Posterior vena cava (tissue), 2 donors: ENCODE results near the gene MYRIP. TPM values are rescaled to one million over a fixed set of nuclear protein-coding genes. Genes with fewer than 3 reads are reported as not detected.
"Not testable (repeated sequence)": the region's sequence is repeated elsewhere in the genome, so short reads cannot be mapped to it uniquely, and the experiment has no call there.

ENCODE experiments used
- DNase-seq: peaks from one replicate; pipeline ENCODE4 v3.0.0-alpha.2; 2020; ENCODE audit warnings: low spot score
- intact Hi-C, 2 donors: fragments of 100-400 bp; cut with DNase I; formaldehyde crosslinking; loops; one replicate each; pipeline versions ENCODE4 v1.14.1 to v1.14.2; 2022 to 2023
- long read RNA-seq, 2 donors: library from polyadenylated mRNA; unstranded; transcript quantifications; one replicate each; pipeline ENCODE4 v2.0.0, GENCODE V29; 2020 to 2021
- total RNA-seq, 2 donors: library from RNA; stranded (reverse); fragmentation: NEBNext Ultra II Directional; extraction: Animal tissue kit (Norgen Biotek cat#: 25700); gene quantifications; one replicate each; pipeline ENCODE4 v1.2.1, GENCODE V29; 2021
- donor health status: DM: yes; HTN: yes; CAD: no.
- donor health status: DM: yes; HTN: yes; CAD: no.

Gene MYRIP
- total RNA-seq = 1 to 10 TPM; 5.8 to 6.7 TPM
- long read RNA-seq, donor 1, partial matches to known transcripts = 1 of 3 reads
- long read RNA-seq, donor 1, other reads (novel, unspliced or antisense) = 2 of 3 reads
- long read RNA-seq, donor 2, partial matches to known transcripts = 0 of 4 reads
- long read RNA-seq, donor 2, other reads (novel, unspliced or antisense) = 4 of 4 reads

DNA sequence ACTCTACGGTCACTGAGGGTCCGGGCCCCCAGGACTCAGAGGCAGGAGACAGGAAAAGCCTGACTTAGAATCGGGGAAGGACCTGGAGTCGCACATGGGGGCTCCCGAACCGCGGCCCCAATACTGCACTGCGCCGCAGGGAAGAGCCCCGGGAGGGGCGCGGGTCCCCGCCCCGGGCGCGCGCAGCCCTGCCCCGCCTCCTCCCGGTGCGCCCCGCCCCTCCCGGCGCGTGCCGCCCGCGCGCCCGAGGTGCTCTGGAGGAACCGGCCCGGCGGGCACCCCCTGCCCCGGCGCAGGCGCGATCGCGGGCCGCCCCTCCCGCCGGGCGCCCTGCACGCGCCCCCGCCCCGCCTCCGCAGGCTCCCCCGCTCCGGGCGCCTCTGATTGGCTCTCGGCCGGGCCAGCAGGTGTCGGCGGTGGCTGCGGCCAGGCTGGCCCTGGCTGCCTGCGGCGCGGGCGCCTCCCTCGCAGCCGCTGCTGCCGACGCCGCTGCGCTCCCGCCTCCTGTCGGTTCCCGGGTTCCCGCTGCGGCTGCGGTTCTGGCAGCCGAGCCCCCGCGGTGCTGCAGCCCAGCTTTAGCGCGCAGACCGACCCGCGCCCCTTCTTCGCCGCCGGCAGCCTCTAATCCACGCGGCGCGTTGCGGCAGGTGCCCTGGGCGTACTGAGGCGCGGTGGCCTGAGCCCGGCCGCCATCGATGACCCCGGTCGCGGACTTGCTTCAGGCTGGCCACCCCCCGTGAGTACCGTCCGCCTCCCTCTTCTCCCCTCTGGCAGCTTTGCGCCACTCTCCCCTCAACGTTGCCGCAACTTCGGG lies at the start of gene MYRIP:
TSS of gene MYRIP (plus strand) at position 429 of the 814 bp plus-strand sequence. CDS start 91,208 bp downstream, outside the sequence.
- DNase-seq = peak; percentile 77
- intact Hi-C loops = no loop called here

DNA sequence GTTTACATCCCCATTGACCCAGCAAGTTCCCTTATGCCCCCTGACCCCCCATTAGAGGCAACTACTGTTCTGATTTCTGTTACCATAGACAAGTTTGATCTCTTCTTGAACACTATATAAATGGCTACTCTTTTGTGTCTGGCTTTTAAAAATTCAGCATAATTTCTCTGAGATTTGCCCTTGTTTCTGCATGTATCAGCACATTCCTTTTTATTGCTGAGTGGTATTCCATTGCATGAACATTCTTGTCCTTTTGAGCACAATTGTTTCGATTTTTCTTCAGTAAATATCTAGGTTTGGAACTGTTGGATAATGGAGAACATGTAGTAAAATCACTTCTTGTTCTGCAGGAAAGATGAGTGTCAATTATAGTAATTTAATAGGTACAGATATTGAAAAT lies 49.1 kb upstream of the MYRIP start:
- intact Hi-C loops = no loop called here

DNA sequence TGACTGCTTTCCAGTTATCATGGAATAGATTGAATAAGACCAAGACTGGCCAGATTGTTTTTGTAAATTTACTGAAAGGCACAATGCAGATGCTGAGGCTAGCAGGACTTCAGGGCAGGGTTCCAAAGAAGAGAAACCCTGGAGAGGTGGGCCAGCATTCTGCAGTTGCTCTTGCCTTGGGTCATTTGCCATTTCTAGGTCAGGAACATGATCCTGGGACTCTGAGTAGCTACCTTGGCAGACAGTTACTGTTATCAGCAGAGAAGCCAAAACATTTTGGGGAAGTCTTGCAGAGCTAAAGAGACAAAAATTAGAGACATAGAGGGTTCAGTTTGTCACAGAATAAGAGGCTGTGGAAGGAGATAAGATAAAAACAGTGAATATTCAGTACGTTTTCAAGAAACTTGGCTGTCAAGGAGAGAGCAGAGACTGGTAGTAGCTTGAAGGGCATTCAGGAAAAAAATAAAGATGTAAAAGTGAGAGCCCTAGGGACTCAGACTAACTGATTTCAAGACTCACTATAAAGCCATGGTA lies 46.8 kb upstream of the MYRIP start:
- intact Hi-C loops = no loop called here

More for the DNA sequence above, 49.1 kb upstream of the MYRIP start:
- no peak for DNase-seq

GRCh38 chr3:39763390-39763789 lies 46.0 kb upstream of the MYRIP start:
- intact Hi-C loops = no loop called here
- DNase-seq = no peak

More for the DNA sequence above, 46.8 kb upstream of the MYRIP start:
- no peak for DNase-seq

- DNase-seq = no peak
- intact Hi-C loops = no loop called here
Measured at GRCh38 chr3:39765575-39765974, 43.8 kb upstream of the MYRIP start.

DNA sequence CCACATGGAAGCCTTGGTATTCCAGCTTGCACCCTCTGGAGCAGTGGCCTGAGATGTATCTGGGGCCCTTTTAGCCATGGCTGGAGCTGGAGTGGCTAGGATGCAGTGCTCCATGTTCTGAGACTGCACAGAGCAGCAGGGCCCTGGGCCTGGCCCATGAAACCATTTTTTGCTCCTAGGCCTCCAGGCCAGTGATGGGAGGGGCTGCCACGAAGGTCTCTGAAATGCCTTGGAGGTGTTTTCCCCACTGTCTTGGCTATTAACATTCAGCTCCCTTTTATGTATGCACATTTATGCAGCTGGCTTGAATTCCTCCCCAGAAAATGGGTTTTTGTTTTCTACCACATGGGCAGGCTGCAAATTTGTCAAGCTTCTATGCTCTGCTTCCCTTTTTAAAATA lies 43.0 kb upstream of the MYRIP start:
- DNase-seq = no peak
- intact Hi-C loops = no loop called here

GRCh38 chr3:39766909-39767308 lies 42.5 kb upstream of the MYRIP start:
- DNase-seq, intact Hi-C loops: not testable (repeated sequence)

DNA sequence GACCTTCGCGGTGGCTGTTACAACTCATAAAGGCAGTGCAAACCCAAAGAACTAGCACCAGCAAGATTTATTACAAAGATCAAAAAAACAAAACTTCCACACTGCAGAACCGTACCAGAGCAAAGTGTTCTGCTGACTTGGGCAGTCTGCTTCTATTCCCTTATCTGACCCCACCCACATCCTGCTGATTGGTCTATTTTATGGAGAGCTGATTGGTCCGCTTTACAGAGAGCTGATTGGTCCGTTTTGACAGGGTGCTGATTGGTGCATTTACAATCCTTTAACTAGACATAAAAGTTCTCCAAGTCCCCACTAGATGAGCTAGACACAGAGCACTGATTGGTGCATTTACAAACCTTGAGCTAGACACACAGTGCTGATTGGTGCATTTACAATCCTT lies 31.2 kb upstream of the MYRIP start:
- DNase-seq, intact Hi-C loops: not testable (repeated sequence)

DNA sequence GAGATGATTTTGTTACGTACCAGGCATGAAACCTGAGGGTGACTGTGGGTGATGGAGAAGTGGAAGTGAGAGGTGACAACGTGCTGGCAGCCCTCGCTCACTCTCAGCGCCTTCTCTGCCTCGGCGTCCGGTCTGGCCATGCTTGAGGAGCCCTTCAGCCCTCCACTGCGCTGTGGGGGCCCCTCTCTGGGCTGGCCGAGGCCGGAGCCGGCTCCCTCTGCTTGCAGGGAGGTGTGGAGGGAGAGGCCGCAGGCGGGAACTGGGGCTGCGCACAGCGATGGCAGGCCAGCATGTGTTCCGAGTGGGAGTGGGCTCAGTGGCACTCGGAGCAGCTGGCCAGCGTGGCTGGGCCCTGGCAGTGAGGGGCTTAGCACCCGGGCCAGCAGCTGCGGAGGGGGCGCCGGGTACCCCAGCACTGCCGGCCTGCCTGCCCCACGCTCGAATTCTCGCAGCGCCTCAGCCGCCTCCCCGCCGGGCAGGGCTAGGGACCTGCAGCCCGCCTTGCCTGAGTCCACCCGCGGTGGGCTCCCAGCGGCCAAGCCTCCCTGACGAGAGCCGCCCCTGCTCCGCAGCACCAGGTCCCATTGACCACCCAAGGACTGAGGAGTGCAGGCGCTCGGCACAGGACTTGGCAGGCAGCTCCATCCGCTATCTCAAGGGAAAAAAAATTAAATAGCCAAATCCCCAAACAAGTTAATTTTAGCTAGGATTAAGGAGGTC lies 29.7 kb upstream of the MYRIP start:
- DNase-seq = no peak
- intact Hi-C loops = no loop called here

DNA sequence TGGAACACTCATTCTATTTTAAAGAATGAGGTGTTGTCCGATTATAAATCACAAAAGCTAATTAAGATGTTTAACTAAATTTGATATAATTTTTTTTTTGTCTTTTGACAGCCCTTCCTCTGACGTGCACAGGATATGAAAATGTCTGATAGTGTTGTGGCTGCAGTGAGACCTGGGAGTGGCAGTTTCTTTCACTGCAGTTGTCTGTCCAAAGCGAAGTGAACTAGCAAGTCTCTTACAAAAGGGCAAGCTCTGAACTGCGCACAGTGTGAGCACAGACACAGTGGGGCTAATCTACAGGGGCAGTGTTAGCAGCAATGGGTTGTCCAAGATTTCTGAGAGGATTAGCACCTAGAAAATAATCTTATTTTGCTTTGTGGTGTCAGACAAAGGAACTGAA lies 29.1 kb upstream of the MYRIP start:
- intact Hi-C loops = no loop called here
- no peak for DNase-seq

GRCh38 chr3:39781025-39781424 lies 28.4 kb upstream of the MYRIP start:
- DNase-seq = no peak
- intact Hi-C loops = no loop called here

- intact Hi-C loops = no loop called here
- DNase-seq = no peak
Measured at GRCh38 chr3:39781632-39782031, 27.8 kb upstream of the MYRIP start.

DNA sequence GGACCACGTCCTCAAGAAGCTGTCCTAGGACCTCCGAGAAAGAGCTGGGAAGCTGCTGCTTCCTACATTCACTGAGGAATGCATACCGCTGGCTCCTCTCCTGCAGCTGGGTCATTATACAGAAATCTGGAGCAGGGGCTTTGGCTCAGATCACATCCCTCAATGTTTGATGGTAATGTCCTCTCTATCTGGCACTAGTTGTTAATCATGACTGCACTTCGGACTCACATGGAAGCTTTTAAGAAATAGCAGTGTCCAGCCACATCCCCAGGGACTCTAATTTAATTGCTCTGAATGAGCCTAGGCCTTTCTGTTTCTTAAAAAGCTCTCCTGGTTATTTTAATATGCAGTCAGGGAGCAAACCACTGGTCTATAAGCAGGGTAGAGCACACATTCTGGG lies 25.7 kb upstream of the MYRIP start:
- DNase-seq = no peak
- intact Hi-C loops = no loop called here

DNA sequence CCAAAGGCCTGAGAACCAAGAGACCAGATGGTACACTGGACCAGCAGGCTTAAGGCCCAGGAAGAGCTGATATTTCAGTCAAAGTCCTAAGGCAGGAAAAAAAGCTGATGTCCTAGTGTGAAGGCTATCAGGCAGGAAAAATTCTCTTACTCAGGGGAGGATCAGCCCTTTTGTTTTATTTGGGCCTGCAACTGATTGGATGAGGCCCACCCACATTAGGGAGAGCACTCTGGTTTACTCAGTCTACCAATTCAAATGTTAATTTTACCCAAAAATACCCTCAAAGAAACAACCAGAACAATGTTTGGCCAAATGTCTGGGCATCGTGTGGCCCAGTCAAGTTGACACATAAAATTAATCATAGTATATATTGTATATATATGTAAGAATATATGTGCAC lies 24.5 kb upstream of the MYRIP start:
- no peak for DNase-seq
- intact Hi-C loops = no loop called here

DNA sequence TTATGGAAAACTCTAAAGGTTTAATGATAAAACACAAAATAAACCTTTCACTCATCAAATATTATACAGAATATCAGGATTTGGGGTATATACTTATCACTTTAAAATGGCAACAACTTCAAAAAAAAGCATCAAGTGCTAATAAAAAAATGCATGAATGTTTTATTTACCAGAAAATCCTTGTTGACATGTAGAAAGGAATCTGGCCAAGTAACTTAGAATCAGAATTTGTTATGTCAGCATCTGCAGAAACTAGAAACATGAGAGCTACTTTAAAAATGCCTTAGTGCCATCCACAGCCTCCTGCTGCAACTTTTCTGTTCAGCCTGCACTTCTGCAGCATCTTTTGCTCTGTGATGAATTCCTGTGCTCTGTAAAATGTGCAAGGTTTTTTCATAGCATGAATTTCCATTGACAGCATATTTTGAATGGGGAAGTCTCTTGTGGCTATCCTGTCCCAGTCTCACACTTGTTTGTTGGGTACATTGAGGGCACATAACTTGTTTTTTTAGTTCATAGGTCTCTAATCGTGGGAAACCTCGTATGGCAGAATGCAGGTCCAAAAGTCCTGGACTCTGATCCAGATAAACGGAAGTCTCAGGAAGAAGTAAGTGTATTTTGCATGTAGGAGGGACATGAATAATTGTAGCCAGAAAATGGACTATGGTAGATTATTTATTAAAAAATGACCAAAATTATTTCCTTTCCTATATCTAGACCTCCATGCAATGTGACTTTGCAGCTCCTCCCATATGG lies 21.1 kb upstream of the MYRIP start:
- intact Hi-C loops = no loop called here
- no peak for DNase-seq

GRCh38 chr3:39791603-39792002 lies 17.8 kb upstream of the MYRIP start:
- DNase-seq = no peak
- intact Hi-C loops = no loop called here

DNA sequence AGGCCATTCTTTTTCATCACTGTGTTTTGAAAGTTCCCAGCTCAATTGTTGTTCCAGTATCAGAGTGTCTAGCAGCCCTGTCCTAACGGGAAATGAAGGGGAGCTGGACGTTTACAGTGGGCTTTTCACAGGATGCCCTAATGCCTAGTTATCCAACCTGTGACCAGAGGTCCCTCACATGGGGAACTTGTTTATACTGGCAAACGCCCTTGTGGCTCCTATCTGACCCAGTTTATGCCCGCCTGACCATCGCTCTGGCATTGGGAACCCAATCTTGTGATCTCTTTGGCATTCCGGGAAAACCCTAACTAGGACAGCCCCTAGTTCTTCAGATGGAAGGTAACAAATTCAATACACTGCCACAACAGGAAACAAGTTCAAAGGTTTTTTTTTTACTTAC lies 14.5 kb upstream of the MYRIP start:
- DNase-seq = no peak
- intact Hi-C loops = no loop called here

DNA sequence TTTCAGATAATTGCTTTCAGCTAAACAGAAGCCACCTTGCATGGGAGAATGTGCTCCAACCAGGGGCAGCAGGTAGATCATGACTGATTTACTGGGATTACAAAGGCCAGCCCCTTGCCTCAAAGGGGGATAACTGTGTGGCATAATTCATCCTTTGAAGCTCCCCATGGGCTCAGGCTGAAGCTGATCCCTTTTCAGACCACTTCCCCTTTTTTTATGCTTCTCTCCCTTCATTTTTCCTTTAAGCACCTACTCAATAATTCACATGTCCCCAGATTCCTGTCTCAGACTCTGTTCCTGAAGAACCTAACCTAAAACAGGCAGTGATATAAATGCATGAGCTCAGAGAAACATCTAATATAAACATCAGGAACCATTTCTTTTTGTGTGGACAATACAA lies 8.2 kb upstream of the MYRIP start:
- no peak for DNase-seq
- intact Hi-C loops = no loop called here

GRCh38 chr3:39802486-39802885 lies 6.9 kb upstream of the MYRIP start:
- DNase-seq, intact Hi-C loops: not testable (repeated sequence)
